A673 (cell line): ENCODE data around the gene EGLN2. TPM values are rescaled to one million over a fixed set of nuclear protein-coding genes. Genes with fewer than 3 reads are reported as not detected.

Experiments
- BruUV-seq: library from RNA; stranded (reverse); fragments of 400-500 nt; replicated peaks from 2 replicates; lab custom pipeline; 2021; lab: Mats Ljungman, UMichigan
- CTCF ChIA-PET: fragments of 300-600 bp; sonication (Branson Sonifier 250); formaldehyde crosslinking; loops from one replicate; lab custom pipeline; 2022; ENCODE audit warnings: antibody characterized with exemption; lab: Charles Lee
- POLR2A ChIA-PET: fragments of 300-600 bp; sonication (Branson Sonifier 250); formaldehyde crosslinking; loops from one replicate; lab custom pipeline; 2022; ENCODE audit warnings: antibody characterized with exemption; ENCODE audit not compliant: low non-redundant PET; lab: Charles Lee
- DNase-seq: peaks from one replicate; pipeline ENCODE4 v3.0.0-alpha.2; 2015; ENCODE audit warnings: low spot score
- H3K27ac ChIP-seq: fragments of 200-600 bp; sonication (generic); 2 replicates; pipeline ENCODE4 v1.5.1; 2016; ENCODE audit warnings: mixed run types, low read depth, mild to moderate bottlenecking, mixed read lengths, antibody characterized with exemption, low read length; ENCODE audit not compliant: poor library complexity, severe bottlenecking
- H3K27me3 ChIP-seq: fragments of 200-600 bp; sonication (generic); replicated peaks from 2 replicates; pipeline ENCODE4 v1.6.1; 2017; ENCODE audit warnings: mixed run types, low read depth, mild to moderate bottlenecking, mixed read lengths, antibody characterized with exemption, low read length; ENCODE audit not compliant: insufficient read depth, poor library complexity
- H3K36me3 ChIP-seq: fragments of 200-600 bp; sonication (generic); 2 replicates; pipeline ENCODE4 v1.6.1; 2016; ENCODE audit warnings: mixed run types, mild to moderate bottlenecking, mixed read lengths, antibody characterized with exemption, low read length; ENCODE audit not compliant: insufficient read depth, poor library complexity, severe bottlenecking
- H3K4me1 ChIP-seq: fragments of 200-600 bp; sonication (generic); 2 replicates; pipeline ENCODE4 v1.6.1; 2017; ENCODE audit warnings: mixed run types, mild to moderate bottlenecking, mixed read lengths, antibody characterized with exemption, low read length; ENCODE audit not compliant: insufficient read depth, poor library complexity, severe bottlenecking
- H3K4me3 ChIP-seq: fragments of 200-600 bp; sonication (generic); 2 replicates; pipeline ENCODE4 v1.5.1; 2016; ENCODE audit warnings: low read depth, mixed run types, mild to moderate bottlenecking, mixed read lengths, low read length; ENCODE audit not compliant: poor library complexity, severe bottlenecking
- H3K9me3 ChIP-seq: fragments of 200-600 bp; sonication (generic); 2 replicates; pipeline ENCODE4 v1.6.1; 2016; ENCODE audit warnings: mixed run types, low read depth, mild to moderate bottlenecking, mixed read lengths, antibody characterized with exemption, low read length; ENCODE audit not compliant: poor library complexity, severe bottlenecking
- EZH2 ChIP-seq: fragments of 200-600 bp; sonication (generic); IDR thresholded peaks from 2 replicates; pipeline ENCODE4 v1.6.1; 2017; ENCODE audit warnings: borderline replicate concordance, low read depth, mild to moderate bottlenecking, mixed read lengths, antibody characterized with exemption, low read length; ENCODE audit not compliant: poor library complexity, severe bottlenecking
- intact Hi-C: fragments of 100-400 bp; cut with micrococcal nuclease; formaldehyde crosslinking; loops from one replicate; pipeline ENCODE4 v1.10.0; 2022; ENCODE audit not compliant: unreplicated experiment
- total RNA-seq: library from RNA; stranded (reverse); gene quantifications from 2 replicates; pipeline ENCODE4 v1.2.3, GENCODE V29; 2021
- TF ChIP-seq, protein P1 (sequence below): fragments of 300-800, 200-600 bp; sonication (generic); conservative IDR thresholded peaks from 2 replicates; pipeline ENCODE4 v1.5.1; 2017; ENCODE audit warnings: low read depth, mild to moderate bottlenecking, antibody characterized with exemption, low read length, moderate library complexity, mixed read lengths

Gene EGLN2
- total RNA-seq, 1 experiment from 2014 or later = 113 TPM

DNA sequence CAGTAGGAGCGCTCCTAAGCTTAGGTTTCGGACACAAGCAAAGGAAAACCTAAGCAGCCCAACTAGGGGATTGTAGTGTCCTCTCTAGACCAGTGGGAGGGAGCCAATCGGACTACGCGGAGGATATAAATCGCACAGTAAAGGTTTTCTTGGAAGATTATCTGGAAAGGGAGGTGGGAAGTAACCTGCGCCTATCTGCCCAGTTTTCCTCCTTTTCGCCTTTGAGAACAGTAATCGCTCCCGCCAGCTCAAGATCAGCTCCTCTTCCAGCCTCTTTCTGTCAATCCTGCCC, 21.4 kb upstream of the EGLN2 start:
- H3K4me3 ChIP-seq = peak overlapping the region; percentile 66
- H3K4me1 ChIP-seq = peaks cover 12% of the 10 kb centered on the region
- H3K36me3 ChIP-seq = no peaks in the 10 kb centered on the region
- no TSS peak for BruUV-seq
- H3K9me3 ChIP-seq = no peaks in the 10 kb centered on the region
- intact Hi-C loops = no loop called here
- no peak for DNase-seq
- H3K27ac ChIP-seq = peak overlapping the region; percentile 100
- no peak for TF ChIP-seq EZH2
- TF ChIP-seq, protein P1, sequence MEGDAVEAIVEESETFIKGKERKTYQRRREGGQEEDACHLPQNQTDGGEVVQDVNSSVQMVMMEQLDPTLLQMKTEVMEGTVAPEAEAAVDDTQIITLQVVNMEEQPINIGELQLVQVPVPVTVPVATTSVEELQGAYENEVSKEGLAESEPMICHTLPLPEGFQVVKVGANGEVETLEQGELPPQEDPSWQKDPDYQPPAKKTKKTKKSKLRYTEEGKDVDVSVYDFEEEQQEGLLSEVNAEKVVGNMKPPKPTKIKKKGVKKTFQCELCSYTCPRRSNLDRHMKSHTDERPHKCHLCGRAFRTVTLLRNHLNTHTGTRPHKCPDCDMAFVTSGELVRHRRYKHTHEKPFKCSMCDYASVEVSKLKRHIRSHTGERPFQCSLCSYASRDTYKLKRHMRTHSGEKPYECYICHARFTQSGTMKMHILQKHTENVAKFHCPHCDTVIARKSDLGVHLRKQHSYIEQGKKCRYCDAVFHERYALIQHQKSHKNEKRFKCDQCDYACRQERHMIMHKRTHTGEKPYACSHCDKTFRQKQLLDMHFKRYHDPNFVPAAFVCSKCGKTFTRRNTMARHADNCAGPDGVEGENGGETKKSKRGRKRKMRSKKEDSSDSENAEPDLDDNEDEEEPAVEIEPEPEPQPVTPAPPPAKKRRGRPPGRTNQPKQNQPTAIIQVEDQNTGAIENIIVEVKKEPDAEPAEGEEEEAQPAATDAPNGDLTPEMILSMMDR = no peak
- ChIA-PET POLR2A (interaction anchor here (0.5 to 0.9 kb wide), 4 partner anchors 19 to 507 kb away, joined by 3 to 18 read pairs (median 4); no protein-coding TSS in a partner anchor), CTCF (interaction anchor here (0.6 to 2.7 kb wide), 3 partner anchors 27 to 71 kb away, joined by 3 to 17 read pairs (median 7); no protein-coding TSS in a partner anchor)
- H3K27me3 ChIP-seq = no peaks in the 10 kb centered on the region

- Histone ChIP-seq H3K4me1 (peaks cover 12% of the 10 kb centered on the region), H3K27me3 (no peaks in the 10 kb centered on the region), H3K27ac (peak within 1 kb of the TSS; percentile 100), H3K36me3 (no peaks in the 10 kb centered on the region), H3K4me3 (peak within 1 kb of the TSS; percentile 66), H3K9me3 (no peaks in the 10 kb centered on the region)
- POLR2A ChIA-PET = interaction anchor here (0.5 to 1.4 kb wide), 7 partner anchors 20 to 506 kb away, joined by 3 to 18 read pairs (median 3); partner anchors contain the start of genes ACTMAP and EGLN2
- CTCF ChIA-PET = interaction anchor here (0.5 to 2.7 kb wide), 5 partner anchors 10 to 70 kb away, joined by 3 to 17 read pairs (median 5); partner anchors contain the start of genes ACTMAP and EGLN2
- BruUV-seq = no TSS peak
- intact Hi-C loops = loop anchor here (1.0 kb wide), 2 partner anchors 20 to 28 kb away; partner anchors contain the start of gene ACTMAP
- TF ChIP-seq EZH2 = no peak
- TF ChIP-seq, protein P1 = no peak
- DNase-seq = peak; percentile 100
These were observed 20.9 kb upstream of the EGLN2 start, which contains the start of gene RAB4B for GRCh38 chr19:40777937-40778705. Gene RAB4B, plus strand, starts transcription at chr19:40778247. Its CDS starts 129 bp downstream, at chr19:40778376.

DNA sequence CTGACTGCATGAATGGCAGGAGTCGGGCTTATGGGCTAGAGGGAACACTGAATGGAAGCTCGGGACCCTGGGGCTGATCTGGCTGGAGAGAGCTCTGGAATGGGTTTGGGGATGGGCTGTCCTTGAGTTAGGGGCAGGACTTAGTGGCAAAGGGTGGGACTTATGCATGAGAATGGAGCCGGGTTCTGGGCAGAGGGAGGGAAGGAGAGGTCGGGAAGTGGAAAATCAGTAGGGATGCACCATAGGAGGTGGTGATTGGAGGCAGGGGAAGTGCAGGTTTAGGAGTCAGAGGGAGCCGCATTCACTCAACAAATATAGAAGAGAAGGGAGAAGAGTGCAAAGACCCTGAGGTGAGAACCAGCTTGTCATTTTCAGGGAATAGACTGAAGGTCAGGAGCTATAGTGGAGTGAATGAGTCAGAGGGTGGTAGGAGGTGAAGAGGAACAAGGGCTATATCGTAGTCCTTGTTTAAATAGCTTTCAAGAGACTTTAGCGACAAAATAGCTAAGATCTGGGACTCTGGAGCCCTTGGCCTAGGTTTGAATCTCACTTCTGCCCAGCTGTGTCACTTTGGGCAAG, 20.2 kb upstream of the EGLN2 start:
- TF ChIP-seq, protein P1 = no peak
- no peak for TF ChIP-seq EZH2
- Histone ChIP-seq H3K4me3 (peak overlapping the region; percentile 66), H3K36me3 (no peaks in the 10 kb centered on the region), H3K4me1 (peaks cover 12% of the 10 kb centered on the region), H3K27me3 (no peaks in the 10 kb centered on the region), H3K27ac (peak overlapping the region; percentile 100), H3K9me3 (no peaks in the 10 kb centered on the region)
- no peak for DNase-seq
- intact Hi-C loops = loop anchor here (1.0 kb wide), 2 partner anchors 20 to 28 kb away; partner anchors contain the start of gene ACTMAP
- ChIA-PET CTCF (interaction anchor here (0.5 to 2.7 kb wide), 4 partner anchors 10 to 28 kb away, joined by 3 to 17 read pairs (median 5); partner anchors contain the start of genes ACTMAP and EGLN2), POLR2A (interaction anchor here (0.8 to 1.4 kb wide), 3 partner anchors 20 to 28 kb away, joined by 3 read pairs; partner anchors contain the start of genes ACTMAP and EGLN2)
- BruUV-seq = no TSS peak
